Activated CD4-positive, alpha-beta T cell treated with anti-CD3 and anti-CD28 coated beads for 1 hour (primary cell): ENCODE results near the gene ZNF419.

Source experiments
- DNase-seq: peaks from one replicate; pipeline ENCODE4 v3.0.0-alpha.2; 2020

The ZNF419 gene

GRCh38 chr19:57537953-57538547 lies 50.5 kb downstream of the ZNF419 start:
- DNase-seq: no peak
